GM23338 (cell line): Measurements from ENCODE around the gene ARHGEF37. TPM values are rescaled to one million over a fixed set of nuclear protein-coding genes. Genes with fewer than 3 reads are reported as not detected.
A peak's percentile ranks its signal among the peaks of the same experiment; 100 is the strongest.

ENCODE experiments used
- ATAC-seq: fragments of 200-7000 bp; cut with Tn5 transposase; 3 replicates; pipeline ENCODE4 v1.9.1; 2020
- DNase-seq: peaks from one replicate; pipeline ENCODE4 v3.0.0-alpha.2; 2015; ENCODE audit warnings: low spot score
- H2AFZ ChIP-seq: fragments of 200-600 bp; sonication (generic); 2 replicates; pipeline ENCODE4 v1.8.0; 2016; ENCODE audit warnings: antibody characterized with exemption, mild to moderate bottlenecking, moderate library complexity
- H3F3A ChIP-seq: fragments of 200-600 bp; sonication (generic); replicated peaks from 2 replicates; pipeline ENCODE4 v1.8.0; 2017; ENCODE audit warnings: antibody characterized with exemption, mixed run types, low read depth
- H3K27ac ChIP-seq: fragments of 200-600 bp; sonication (generic); 2 replicates; pipeline ENCODE4 v1.6.1; 2016; ENCODE audit warnings: low read depth
- H3K27me3 ChIP-seq: fragments of 200-600 bp; sonication (generic); 2 replicates; pipeline ENCODE4 v1.8.0; 2016; ENCODE audit warnings: mild to moderate bottlenecking, mixed run types, moderate library complexity; ENCODE audit not compliant: insufficient read depth
- H3K36me3 ChIP-seq: fragments of 200-600 bp; sonication (generic); 2 replicates; pipeline ENCODE4 v1.8.0; 2016; ENCODE audit warnings: mild to moderate bottlenecking; ENCODE audit not compliant: insufficient read depth
- H3K4me1 ChIP-seq: fragments of 200-600 bp; sonication (generic); 2 replicates; pipeline ENCODE4 v1.8.0; 2016; ENCODE audit warnings: mild to moderate bottlenecking, moderate library complexity; ENCODE audit not compliant: insufficient read depth
- H3K4me2 ChIP-seq: fragments of 200-600 bp; sonication (generic); 2 replicates; pipeline ENCODE4 v1.7.1; 2017; ENCODE audit warnings: mixed run types
- H3K4me3 ChIP-seq: fragments of 200-600 bp; sonication (generic); 2 replicates; pipeline ENCODE4 v1.6.1; 2016; ENCODE audit warnings: mixed run types
- H3K79me2 ChIP-seq: fragments of 200-600 bp; sonication (generic); replicated peaks from 2 replicates; pipeline ENCODE4 v1.8.0; 2017; ENCODE audit warnings: mild to moderate bottlenecking; ENCODE audit not compliant: insufficient read depth
- H3K9me2 ChIP-seq: fragments of 200-600 bp; sonication (generic); 2 replicates; pipeline ENCODE4 v1.8.0; 2017; ENCODE audit not compliant: insufficient read depth
- H4K20me1 ChIP-seq: fragments of 200-600 bp; sonication (generic); replicated peaks from 2 replicates; pipeline ENCODE4 v1.8.0; 2017; ENCODE audit warnings: mild to moderate bottlenecking; ENCODE audit not compliant: insufficient read depth
- H3K27ac Mint-ChIP-seq: 2 replicates; pipeline ENCODE4 v1.8.0; 2020; ENCODE audit warnings: inconsistent platforms, mild to moderate bottlenecking, moderate library complexity, mixed read lengths
- H3K27me3 Mint-ChIP-seq: 3 replicates; pipeline ENCODE4 v1.8.0; 2022; ENCODE audit warnings: low read depth, mild to moderate bottlenecking, moderate library complexity, mixed read lengths, inconsistent platforms; ENCODE audit not compliant: insufficient read depth, poor library complexity
- H3K36me3 Mint-ChIP-seq: 3 replicates; pipeline ENCODE4 v1.8.0; 2021; ENCODE audit warnings: low read depth, mild to moderate bottlenecking, inconsistent platforms, moderate library complexity, mixed read lengths
- H3K4me1 Mint-ChIP-seq: 3 replicates; pipeline ENCODE4 v1.8.0; 2020; ENCODE audit warnings: mild to moderate bottlenecking, inconsistent platforms, mixed read lengths
- H3K4me3 Mint-ChIP-seq: 3 replicates; pipeline ENCODE4 v1.8.0; 2021; ENCODE audit warnings: moderate library complexity, mild to moderate bottlenecking, inconsistent platforms, mixed read lengths
- H3K9me3 Mint-ChIP-seq: 3 replicates; pipeline ENCODE4 v1.8.0; 2020; ENCODE audit warnings: moderate library complexity, mild to moderate bottlenecking, inconsistent platforms, mixed read lengths
- ETS1 ChIP-seq: IDR thresholded peaks from 2 replicates; pipeline ENCODE4 v1.6.1; 2016; ENCODE audit warnings: antibody characterized with exemption
- EZH2 ChIP-seq: fragments of 200-600 bp; sonication (generic); IDR thresholded peaks from one replicate; pipeline ENCODE4 v1.8.0; 2017; ENCODE audit warnings: antibody characterized with exemption, mild to moderate bottlenecking, low read depth; ENCODE audit not compliant: unreplicated experiment
- EZH2phosphoT487 ChIP-seq: fragments of 200-600 bp; sonication (generic); IDR thresholded peaks from one replicate; pipeline ENCODE4 v1.8.1; 2018; ENCODE audit warnings: antibody characterized with exemption; ENCODE audit not compliant: unreplicated experiment
- NANOG ChIP-seq: IDR thresholded peaks from 2 replicates; pipeline ENCODE4 v1.6.1; 2016; ENCODE audit warnings: antibody characterized with exemption, borderline replicate concordance
- POLR2AphosphoS5 ChIP-seq: IDR thresholded peaks from 2 replicates; pipeline ENCODE4 v1.6.1; 2016; ENCODE audit warnings: antibody characterized with exemption, low read depth
- ZNF114 ChIP-seq: fragments of 250-450 bp; sonication (Bioruptor Pico); IDR thresholded peaks from 2 replicates; pipeline ENCODE4 v1.5.0; 2020; ENCODE audit warnings: mild to moderate bottlenecking, moderate library complexity
- ZNF331 ChIP-seq: fragments of 250-450 bp; sonication (Bioruptor Pico); IDR thresholded peaks from 2 replicates; pipeline ENCODE4 v1.5.0; 2020; ENCODE audit warnings: low read depth, mild to moderate bottlenecking, moderate library complexity
- ZNF462 ChIP-seq: fragments of 250-450 bp; sonication (Bioruptor Pico); IDR thresholded peaks from 2 replicates; pipeline ENCODE4 v1.5.0; 2020; ENCODE audit warnings: mild to moderate bottlenecking, moderate library complexity
- polyA plus RNA-seq: library from polyadenylated mRNA; unstranded; fragments of >200 nt; fragmentation: Nextera tagmentation; extraction: Ambion mirVana; gene quantifications from 2 replicates; pipeline ENCODE4 v1.2.1, GENCODE V29; 2016
- total RNA-seq: library from RNA; depleted of rRNA; stranded (reverse); fragments of >200 nt; shearing (Covaris generic); gene quantifications from 2 replicates; pipeline ENCODE4 v1.2.3, GENCODE V29; 2014

Gene ARHGEF37
- total and polyA plus RNA-seq, 2 experiments from 2014 or later = 0.14 to 0.79 TPM

GRCh38 chr5:149600932-149601331 is 19.6 kb downstream of the ARHGEF37 start:
- H3K79me2 ChIP-seq = no peaks in the 10 kb centered on the region
- H3K27me3 Mint-ChIP-seq = peaks cover 4% of the 10 kb centered on the region
- no peaks in the 10 kb centered on the region for H3F3A ChIP-seq
- no peaks in the 10 kb centered on the region for H3K9me2 ChIP-seq
- no peak overlapping the region for H3K4me3 Mint-ChIP-seq
- no peak overlapping the region for H3K27ac ChIP-seq
- no peaks in the 10 kb centered on the region; the same call in 2 of the 3 replicates for H3K9me3 Mint-ChIP-seq
- no peak overlapping the region for H3K27ac Mint-ChIP-seq
- H4K20me1 ChIP-seq = no peaks in the 10 kb centered on the region
- TF ChIP-seq EZH2 (no peak), EZH2phosphoT487 (no peak), ZNF462 (no peak), ZNF114 (CRISPR knock-in tag) (no peak), NANOG (no peak), ETS1 (no peak), ZNF331 (no peak), POLR2AphosphoS5 (no peak)
- no peaks in the 10 kb centered on the region for H3K36me3 Mint-ChIP-seq
- no peak overlapping the region for H3K4me2 ChIP-seq
- H3K4me1 ChIP-seq = peaks cover 6% of the 10 kb centered on the region; the same call in 1 of the 2 replicates
- H3K27me3 ChIP-seq = no peaks in the 10 kb centered on the region
- peaks cover 6% of the 10 kb centered on the region for H3K4me1 Mint-ChIP-seq
- no peak overlapping the region for H3K4me3 ChIP-seq
- ATAC-seq (no peak), DNase-seq (no peak)
- H3K36me3 ChIP-seq = no peaks in the 10 kb centered on the region
- H2AFZ ChIP-seq = peak overlapping the region; percentile 52; the same call in 1 of the 2 replicates
